ENCODE measurements around the gene LRRC43.
A peak's percentile ranks its signal among the peaks of the same experiment; 100 is the strongest.
"Not testable (repeated sequence)": the region's sequence is repeated elsewhere in the genome, so short reads cannot be mapped to it uniquely, and the experiment has no call there.

Gene LRRC43

GRCh38 chr12:122152754-122153153 lies 30.2 kb upstream of the LRRC43 start:
- intact Hi-C loops (cut with DNase I) = no loop called here
- no peak for DNase-seq

- no peak for DNase-seq
- intact Hi-C loops (cut with DNase I) = no loop called here
Observed at GRCh38 chr12:122155705-122156104, 27.2 kb upstream of the LRRC43 start.

- intact Hi-C loops (cut with DNase I) = no loop called here
- DNase-seq = peak in 1 of 10 donors; percentile 5
Observed at GRCh38 chr12:122158700-122159285, 24.1 kb upstream of the LRRC43 start.

GRCh38 chr12:122159882-122160281 lies 23.0 kb upstream of the LRRC43 start:
- DNase-seq = no peak
- intact Hi-C loops (cut with DNase I) = no loop called here

- peak in 1 of 10 donors; percentile 47 for DNase-seq
Observed at GRCh38 chr12:122160761-122161160, 22.2 kb upstream of the LRRC43 start.

GRCh38 chr12:122161682-122162081 lies 21.2 kb upstream of the LRRC43 start:
- intact Hi-C loops (cut with DNase I) = no loop called here
- no peak for DNase-seq

More at GRCh38 chr12:122160761-122161160, 22.2 kb upstream of the LRRC43 start:
- intact Hi-C loops (cut with DNase I) = no loop called here

- DNase-seq = peak in 1 of 10 donors; percentile 6
- intact Hi-C loops (cut with DNase I) = no loop called here
Observed at GRCh38 chr12:122162976-122163375, 19.9 kb upstream of the LRRC43 start.

GRCh38 chr12:122166422-122167349 lies 16.2 kb upstream of the LRRC43 start:
- DNase-seq = peak in 1 of 10 donors; percentile 61
- intact Hi-C loops (cut with DNase I) = no loop called here

- DNase-seq = no peak
- intact Hi-C loops (cut with DNase I) = no loop called here
Observed at GRCh38 chr12:122167356-122167925, 15.5 kb upstream of the LRRC43 start.

GRCh38 chr12:122168492-122168891 lies 14.4 kb upstream of the LRRC43 start:
- intact Hi-C loops (cut with DNase I) = no loop called here
- DNase-seq = peak in 1 of 10 donors; percentile 34

GRCh38 chr12:122171399-122171798 lies 11.5 kb upstream of the LRRC43 start:
- intact Hi-C loops (cut with DNase I) = no loop called here
- no peak for DNase-seq

- peak in 2 of 10 donors; percentile 1 to 51 for DNase-seq
- intact Hi-C loops (cut with DNase I) = no loop called here
Observed at GRCh38 chr12:122172262-122172939, 10.5 kb upstream of the LRRC43 start.

- intact Hi-C loops (cut with DNase I) = no loop called here
- peak in 2 of 10 donors; percentile 62 to 67 for DNase-seq
Observed at GRCh38 chr12:122174155-122174845, 8.6 kb upstream of the LRRC43 start, which contains the start of gene IL31. Gene IL31 (minus strand): TSS chr12:122174221. CDS start chr12:122174172, 49 bp downstream.

- peak in 1 of 10 donors; percentile 18 for DNase-seq
- intact Hi-C loops (cut with DNase I) = not testable (repeated sequence)
Observed at GRCh38 chr12:122176473-122176872, 6.5 kb upstream of the LRRC43 start.

GRCh38 chr12:122183588-122183940 lies 641 bp downstream of the LRRC43 start:
- DNase-seq = peak in 2 of 10 donors; percentile 42 to 59

GRCh38 chr12:122184517-122184916 lies 1.6 kb downstream of the LRRC43 start:
- DNase-seq = peak in 2 of 10 donors; percentile 36 to 47
- intact Hi-C loops (cut with DNase I) = no loop called here

More at GRCh38 chr12:122183588-122183940, 641 bp downstream of the LRRC43 start:
- intact Hi-C loops (cut with DNase I) = no loop called here

- DNase-seq = peak in 2 of 10 donors; percentile 27 to 34
- intact Hi-C loops (cut with DNase I) = no loop called here
Observed at GRCh38 chr12:122185079-122185478, 2.2 kb downstream of the LRRC43 start.

GRCh38 chr12:122185494-122186082 lies 2.7 kb downstream of the LRRC43 start:
- DNase-seq = peak in 3 of 10 donors; percentile 29 to 55 (median 51)
- intact Hi-C loops (cut with DNase I) = no loop called here

GRCh38 chr12:122187466-122187865 lies 4.5 kb downstream of the LRRC43 start:
- DNase-seq = peak in 3 of 10 donors; percentile 18 to 61 (median 51)
- intact Hi-C loops (cut with DNase I) = no loop called here
